Measurements from ENCODE around the gene FAM83E.
"Not testable (repeated sequence)": the region's sequence is repeated elsewhere in the genome, so short reads cannot be mapped to it uniquely, and the experiment has no call there.

The FAM83E gene

DNA sequence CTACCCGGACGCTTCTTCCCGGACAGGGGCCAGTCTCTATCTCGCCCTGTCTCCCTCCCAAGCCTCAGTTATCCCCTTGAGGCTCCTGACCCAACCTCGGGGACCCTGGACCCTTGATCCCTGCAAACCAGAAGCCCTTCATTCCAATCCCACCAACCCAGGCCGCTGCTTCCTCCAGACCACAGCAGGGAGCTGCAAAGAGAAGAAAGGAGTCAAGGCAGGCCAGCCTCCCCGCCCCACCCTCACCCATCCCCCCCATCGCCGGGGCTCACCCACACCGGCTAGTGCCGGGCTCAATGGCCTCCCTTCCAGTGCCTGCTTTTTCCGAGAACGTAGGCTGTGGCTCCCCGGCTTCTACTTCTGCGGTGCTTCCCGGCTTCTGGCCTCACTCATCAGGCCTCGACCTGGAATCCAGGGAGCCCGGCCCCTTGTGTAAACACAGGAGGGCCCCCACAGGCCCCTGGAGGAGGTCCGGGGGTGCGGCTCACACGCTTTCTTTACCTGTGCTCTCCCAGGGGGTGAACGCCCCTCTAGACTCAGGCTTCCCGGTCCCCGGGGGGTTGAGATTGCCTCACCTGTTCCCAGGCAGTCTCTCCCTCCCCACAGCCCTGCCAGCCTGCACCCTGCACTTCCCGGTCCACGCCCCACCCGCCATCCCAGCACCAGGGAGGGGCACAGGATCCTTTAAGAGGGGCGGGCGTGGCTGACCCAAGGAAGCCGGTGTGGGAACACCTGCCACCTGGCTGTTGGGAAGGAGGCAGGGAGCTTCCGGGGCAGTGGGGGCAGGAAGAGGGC is at the start of gene FAM83E:
Gene FAM83E (minus strand): TSS at position 641 of the 795 bp plus-strand sequence. CDS start 1,704 bp downstream, outside the sequence.
- no peak for DNase-seq

GRCh38 chr19:48664476-48664875 is 49.6 kb upstream of the FAM83E start:
- no peak for DNase-seq

DNA sequence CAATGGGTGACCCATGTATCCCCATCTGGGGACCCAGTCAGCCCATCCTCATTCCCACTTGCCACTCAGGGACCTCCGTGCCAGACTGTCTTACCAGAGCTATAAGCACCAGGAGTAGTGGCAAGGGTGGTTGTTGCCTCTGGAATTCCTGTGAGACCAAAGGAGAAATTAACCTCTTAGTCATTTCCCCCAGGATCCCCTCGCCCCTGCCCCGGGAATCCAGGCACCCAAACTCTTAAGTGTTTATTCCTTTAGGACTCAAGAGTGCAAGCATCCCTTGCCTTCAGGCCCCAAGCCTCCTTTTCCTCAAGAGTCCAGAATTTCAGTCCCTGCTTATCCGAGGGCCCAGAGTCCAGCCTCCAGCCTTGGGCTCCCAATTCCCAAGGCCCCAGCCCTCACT is 48.8 kb upstream of the FAM83E start:
- no peak for DNase-seq

GRCh38 chr19:48661711-48662090 is 46.8 kb upstream of the FAM83E start:
- no peak for DNase-seq

- DNase-seq, result peak; percentile 75 to 81
These were observed 46.2 kb upstream of the FAM83E start for GRCh38 chr19:48660852-48661710.

GRCh38 chr19:48659768-48660167 is 44.9 kb upstream of the FAM83E start:
- DNase-seq, result no peak

- DNase-seq, result no peak
These were observed 43.6 kb upstream of the FAM83E start for GRCh38 chr19:48658483-48658882.

GRCh38 chr19:48657828-48658227 is 43.0 kb upstream of the FAM83E start:
- not testable (repeated sequence) for DNase-seq

- no peak for DNase-seq
These were observed 42.1 kb upstream of the FAM83E start for GRCh38 chr19:48656840-48657474.

DNA sequence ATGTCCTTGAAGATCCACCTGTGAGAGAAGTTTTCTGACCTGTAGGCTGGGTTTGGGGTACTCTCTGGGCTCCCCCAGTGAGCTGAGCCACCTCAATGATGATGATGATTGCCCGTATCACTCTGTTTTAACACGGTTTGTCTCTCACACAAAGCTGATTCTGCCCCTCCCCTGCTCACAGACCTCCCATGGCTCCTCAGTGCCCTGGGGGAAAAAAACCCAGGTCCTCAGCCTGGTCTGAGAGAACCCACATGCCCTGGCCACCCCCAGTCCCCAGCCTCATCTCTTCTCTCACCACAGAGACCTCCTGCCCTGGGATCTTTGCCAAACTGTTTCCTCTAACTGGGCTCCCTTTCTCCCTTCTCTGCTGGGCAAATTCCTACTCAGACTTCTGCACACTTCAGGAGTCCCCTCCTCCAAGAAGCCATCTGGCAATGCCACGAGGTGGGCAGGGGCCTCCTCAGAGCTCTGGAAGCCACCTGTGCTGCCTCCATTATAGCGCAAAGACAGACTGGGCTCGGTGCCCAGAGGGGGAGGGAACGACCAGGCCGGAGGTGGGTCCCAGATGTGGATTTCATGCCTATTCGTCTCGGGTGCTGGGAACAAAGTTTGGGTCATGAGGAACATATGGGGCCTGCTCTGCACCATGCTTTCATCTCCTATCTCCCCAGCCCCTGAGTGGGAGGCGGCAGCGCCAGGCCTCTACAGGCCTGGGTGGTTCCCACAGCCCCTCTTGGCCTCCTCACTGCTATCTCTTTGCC is 39.6 kb upstream of the FAM83E start:
- no peak for DNase-seq

- DNase-seq, result no peak
These were observed 36.8 kb upstream of the FAM83E start for GRCh38 chr19:48651683-48652048.

DNA sequence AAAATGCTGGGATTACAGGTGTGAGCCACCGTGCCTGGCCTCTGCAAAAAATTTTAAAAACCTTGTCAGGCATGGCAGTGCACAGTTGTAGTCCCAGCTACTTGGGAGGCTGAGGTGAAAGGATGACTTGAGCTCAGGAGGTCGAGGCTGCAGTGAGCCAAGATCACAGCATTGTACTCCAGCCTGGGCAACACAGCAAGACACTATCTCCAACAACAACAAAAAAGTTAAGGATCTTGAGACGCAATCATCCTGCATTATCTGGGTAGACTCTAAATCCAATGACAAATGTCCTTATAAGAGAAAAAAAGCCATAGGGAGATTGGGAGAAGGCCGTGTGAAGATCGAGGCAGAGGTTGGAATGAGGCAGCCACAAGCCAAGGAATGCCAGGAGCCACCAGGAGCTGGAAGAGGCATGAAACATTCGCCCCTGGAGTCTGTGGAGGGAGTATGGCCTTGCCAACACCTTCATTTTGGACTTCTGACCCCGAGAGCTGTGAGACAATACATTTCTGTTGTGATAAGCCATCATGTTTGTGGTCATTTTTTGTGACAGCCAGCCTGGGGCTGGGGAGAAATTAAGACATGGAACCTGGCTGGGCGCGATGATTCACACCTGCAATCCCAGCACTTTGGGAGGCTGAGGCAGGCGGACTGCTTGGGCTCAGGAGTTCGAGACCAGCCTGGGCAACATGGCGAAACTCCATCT is 36.3 kb upstream of the FAM83E start:
- DNase-seq, result no peak

DNA sequence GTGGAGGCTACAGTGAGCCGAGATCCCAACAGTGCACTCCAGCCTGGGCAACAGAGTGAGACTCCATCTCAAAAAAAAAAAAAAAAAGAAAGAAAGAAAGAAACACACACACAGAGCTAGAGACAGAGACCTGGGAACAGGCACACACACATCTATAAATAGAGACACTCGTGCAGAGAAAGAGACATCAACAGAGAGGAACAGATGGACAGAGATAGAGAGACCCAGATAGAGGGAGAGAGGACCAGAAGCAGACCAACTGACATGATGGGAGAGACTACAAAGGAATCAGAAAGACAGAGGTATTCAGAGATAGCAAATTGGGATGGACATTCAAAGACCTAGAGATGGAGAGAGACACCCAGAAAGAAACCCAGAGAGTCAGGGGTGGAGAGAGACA is 33.3 kb upstream of the FAM83E start:
- DNase-seq, result no peak

GRCh38 chr19:48646722-48647216 is 31.9 kb upstream of the FAM83E start:
- DNase-seq, result no peak

DNA sequence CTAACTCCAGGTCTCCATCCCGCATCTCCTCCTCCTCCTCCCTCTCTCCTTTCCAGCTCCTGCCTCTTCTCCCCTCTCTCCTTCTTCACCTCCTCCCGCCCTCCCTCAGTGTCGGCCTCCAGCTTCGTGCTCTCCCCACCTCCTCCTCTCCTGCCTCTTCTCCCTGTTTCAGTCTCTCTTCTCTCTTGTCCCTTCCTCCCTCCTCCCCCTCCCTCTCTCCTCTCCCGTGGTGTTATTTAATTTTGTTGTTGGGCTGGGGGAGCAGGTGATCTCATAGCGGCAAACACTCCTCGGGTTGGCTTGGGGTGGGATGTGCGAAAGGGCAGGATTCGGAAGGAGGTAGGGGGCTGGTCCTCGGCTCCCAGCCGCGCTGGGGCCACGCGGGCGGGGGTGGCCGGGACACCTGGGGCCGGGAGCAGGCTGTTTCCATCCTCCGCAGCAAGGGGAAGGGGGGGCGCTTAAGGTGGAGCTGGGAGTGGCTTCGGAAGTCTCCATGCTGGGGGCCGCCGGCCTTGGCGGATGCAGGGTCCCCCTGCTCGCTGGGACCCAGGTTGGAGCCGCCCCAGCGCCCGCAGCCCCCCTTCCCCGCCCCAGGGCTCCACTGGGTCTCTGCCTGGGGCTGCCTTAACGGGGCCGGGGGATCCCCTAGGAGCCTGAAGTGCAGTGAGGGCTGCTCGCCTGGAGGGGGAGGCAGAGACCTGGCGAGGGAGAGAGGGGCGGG is 31.3 kb upstream of the FAM83E start, which contains the start of gene CA11:
Gene CA11 (minus strand): TSS at position 187 of the 721 bp plus-strand sequence. CDS start 555 bp downstream, outside the sequence.
- DNase-seq, result peak; percentile 91 to 94

DNA sequence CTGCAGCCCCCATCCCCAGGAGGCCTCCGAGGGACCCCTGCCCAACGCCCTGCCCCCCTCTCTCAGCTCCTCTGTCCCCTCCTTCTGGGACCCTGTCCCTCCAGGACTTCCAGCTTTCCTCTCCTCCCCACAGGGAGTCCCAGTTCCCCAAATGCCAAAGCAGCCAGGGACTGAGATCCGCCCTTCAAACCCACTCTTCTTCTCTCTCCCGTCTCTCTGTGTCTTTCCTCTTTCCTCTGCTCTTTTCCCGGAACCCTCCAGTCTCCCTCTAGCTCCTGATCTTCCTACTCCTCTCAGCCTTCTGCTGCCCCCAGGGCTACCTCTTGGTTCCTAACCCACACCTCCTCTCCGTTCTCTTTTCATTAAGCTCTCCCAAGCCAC is 30.7 kb upstream of the FAM83E start:
- DNase-seq, result no peak

DNA sequence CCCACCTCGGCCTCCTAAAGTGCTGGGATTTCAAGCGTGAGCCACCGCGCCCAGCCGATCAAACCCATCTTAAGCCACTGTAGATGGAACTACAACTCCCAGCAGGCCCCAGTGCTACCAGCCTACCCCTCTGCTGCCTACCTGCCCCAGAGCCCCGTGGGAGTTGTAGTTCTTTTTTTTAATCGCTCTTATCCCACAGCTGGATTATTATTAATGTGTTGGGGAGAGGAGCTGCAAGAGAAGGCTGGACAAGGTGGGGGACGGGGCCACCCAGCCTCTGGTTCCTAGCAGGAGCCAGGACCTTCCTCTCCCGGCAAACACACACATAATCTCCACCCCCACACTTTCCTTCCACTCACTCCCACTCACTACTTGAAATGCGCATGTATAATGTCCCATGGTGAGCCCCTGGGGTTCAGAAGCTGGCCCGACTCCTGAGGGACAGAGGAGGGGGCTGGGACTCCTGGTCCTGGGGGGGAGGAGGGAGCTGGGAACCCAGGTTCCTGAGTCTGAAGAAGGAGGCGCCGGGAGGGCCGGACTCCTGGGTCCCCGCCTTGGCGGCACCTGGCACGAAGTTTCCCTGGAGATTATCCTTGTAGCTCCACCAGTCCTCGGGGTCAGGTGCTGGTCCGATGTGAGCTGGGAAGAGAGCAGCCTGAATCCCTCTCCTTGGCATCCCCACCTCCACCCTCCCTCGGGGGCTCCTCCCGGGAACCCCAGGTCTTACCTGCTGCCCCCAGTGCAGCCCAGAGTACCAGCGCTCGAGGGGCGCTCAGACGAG is 30.2 kb upstream of the FAM83E start:
- DNase-seq, result peak; percentile 75 to 78

GRCh38 chr19:48644355-48644754 is 29.5 kb upstream of the FAM83E start:
- DNase-seq, result no peak

DNA sequence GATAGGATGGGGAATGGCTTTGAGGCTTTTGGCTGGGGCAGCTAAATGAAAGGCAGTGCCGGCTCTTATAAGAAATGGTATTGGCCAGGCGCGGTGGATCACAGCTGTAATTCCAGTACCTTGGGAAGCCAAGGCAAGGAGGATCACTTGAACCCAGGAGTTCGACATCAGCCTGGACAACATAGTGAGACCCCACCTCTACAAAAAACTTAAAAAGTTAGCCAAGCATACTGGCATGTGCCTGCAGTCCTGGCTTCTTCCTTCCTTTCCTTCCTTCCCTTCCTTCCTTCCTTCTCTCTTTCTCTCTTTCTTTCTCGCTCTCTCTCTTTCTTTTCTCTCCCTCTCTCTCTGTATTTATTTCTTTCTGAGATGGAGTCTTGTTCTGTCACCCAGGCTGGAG is 28.0 kb upstream of the FAM83E start:
- no peak for DNase-seq

DNA sequence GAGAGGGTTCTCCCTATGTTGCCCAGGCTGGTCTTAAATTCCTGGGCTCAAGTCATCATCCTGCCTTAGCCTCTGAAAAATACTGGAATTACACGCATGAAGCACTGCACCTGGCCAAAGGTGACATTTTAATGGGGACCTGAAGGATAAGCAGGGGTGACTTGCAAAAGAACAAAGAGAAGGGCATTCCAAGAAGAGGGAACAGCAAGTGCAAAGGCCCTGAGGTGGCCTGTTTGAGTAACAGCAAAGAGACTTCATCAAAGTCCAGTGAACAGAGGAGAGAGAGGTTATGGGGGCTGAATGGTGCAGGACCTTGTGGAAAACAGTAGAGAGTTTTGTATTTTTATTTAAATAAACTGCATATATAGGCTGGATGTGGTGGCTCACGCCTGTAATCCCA is 27.0 kb upstream of the FAM83E start:
- no peak for DNase-seq
